CD4-positive, alpha-beta T cell (primary cell): ENCODE results near the gene CDH4. TPM values are rescaled to one million over a fixed set of nuclear protein-coding genes. Genes with fewer than 3 reads are reported as not detected.

Experiments used
- ATAC-seq: fragments of 200-7000 bp; cut with Tn5 transposase; one replicate; pipeline ENCODE4 v1.10.0; 2022; ENCODE audit warnings: mild to moderate bottlenecking; ENCODE audit not compliant: poor library complexity
- CTCF ChIA-PET: fragments of 350-600 bp; sonication (Branson Sonifier 250); formaldehyde crosslinking; loops from one replicate; lab custom pipeline; 2021; ENCODE audit warnings: antibody characterized with exemption, inconsistent platforms; lab: Charles Lee
- POLR2A ChIA-PET: fragments of 350-600 bp; sonication (Branson Sonifier 250); formaldehyde crosslinking; loops from one replicate; lab custom pipeline; 2021; ENCODE audit warnings: antibody characterized with exemption, inconsistent platforms; lab: Charles Lee
- DNase-seq, 14 experiments: peaks; one replicate each; pipeline ENCODE4 v3.0.0-alpha.2; 2013 to 2020; ENCODE audit warnings: mixed read lengths in 2 of 14
- H3K27ac ChIP-seq, 2 donors: one replicate each; pipeline versions ENCODE4 v1.5.1 to v1.7.0; 2013; ENCODE audit warnings: low read length in 2 of 2, low read depth in 1 of 2, mild to moderate bottlenecking in 1 of 2
- H3K27me3 ChIP-seq, 2 experiments: 1 replicate in 1 of 2; 2 replicates in 1 of 2; pipeline versions ENCODE4 v1.6.1 to v1.7.0; 2013; ENCODE audit warnings: low read length in 2 of 2, control low read depth in 1 of 2, mild to moderate bottlenecking in 1 of 2, moderate library complexity in 1 of 2; ENCODE audit not compliant: insufficient read depth in 2 of 2, control insufficient read depth in 1 of 2
- H3K36me3 ChIP-seq: one replicate; pipeline ENCODE4 v1.6.1; 2013; ENCODE audit warnings: low read length, control low read depth; ENCODE audit not compliant: insufficient read depth
- H3K4me1 ChIP-seq: one replicate; pipeline ENCODE4 v1.6.1; 2013; ENCODE audit warnings: low read length, control low read depth; ENCODE audit not compliant: insufficient read depth
- H3K4me3 ChIP-seq: one replicate; pipeline ENCODE4 v1.5.1; 2013; ENCODE audit warnings: mild to moderate bottlenecking, low read length, moderate library complexity
- H3K9me3 ChIP-seq, 2 experiments: 1 replicate in 1 of 2; 2 replicates in 1 of 2; pipeline versions ENCODE4 v1.6.1 to v1.7.0; 2013; ENCODE audit warnings: low read length in 2 of 2, mild to moderate bottlenecking in 2 of 2, control low read depth in 1 of 2, moderate library complexity in 1 of 2; ENCODE audit not compliant: control insufficient read depth in 1 of 2, insufficient read depth in 1 of 2
- H3K27ac Mint-ChIP-seq: one replicate; pipeline ENCODE4 v1.8.0; 2020; ENCODE audit warnings: mixed read lengths
- H3K27me3 Mint-ChIP-seq: one replicate; pipeline ENCODE4 v1.8.0; 2021; ENCODE audit warnings: mixed read lengths
- H3K36me3 Mint-ChIP-seq: one replicate; pipeline ENCODE4 v1.8.0; 2021; ENCODE audit warnings: low read depth, mixed read lengths
- H3K4me1 Mint-ChIP-seq: one replicate; pipeline ENCODE4 v1.8.0; 2021; ENCODE audit warnings: low read depth, mixed read lengths
- H3K4me3 Mint-ChIP-seq: one replicate; pipeline ENCODE4 v1.8.0; 2020; ENCODE audit warnings: mild to moderate bottlenecking, mixed read lengths
- H3K9me3 Mint-ChIP-seq: one replicate; pipeline ENCODE4 v1.8.0; 2020; ENCODE audit warnings: mixed read lengths
- intact Hi-C, 2 experiments: fragments of 100-400 bp; cut with DNase I in 1 of 2; cut with micrococcal nuclease in 1 of 2; formaldehyde crosslinking; loops; one replicate each; pipeline versions ENCODE4 v1.15.1 to v1.9.0; 2023 to 2025; cut with DNase I, micrococcal nuclease
- total RNA-seq, 174 experiments: library from RNA in 2 of 174; stranded (reverse) in 2 of 174; gene quantifications; one replicate each; pipeline ENCODE4 v1.2.3 and lab custom pipeline; 2021 to 2026
- TF ChIP-seq, protein P1 (sequence below): fragments of 200-600 bp; IDR thresholded peaks from one replicate; pipeline ENCODE4 v1.8.0; 2022; ENCODE audit warnings: antibody characterized with exemption, mild to moderate bottlenecking

Gene CDH4
- total RNA-seq, 2 experiments from 2014 or later = 0.11 TPM

GRCh38 chr20:61535536-61535935, 283.5 kb downstream of the CDH4 start:
- CTCF ChIA-PET = no interaction called here
- H3K27ac Mint-ChIP-seq = no peak overlapping the region
- Histone ChIP-seq H3K36me3 (no peaks in the 10 kb centered on the region), H3K9me3 (peaks cover 0 to 28% of the 10 kb centered on the region in 2 experiments), H3K4me1 (no peaks in the 10 kb centered on the region), H3K27ac (no peak overlapping the region), H3K4me3 (no peak overlapping the region), H3K27me3 (no peaks in the 10 kb centered on the region)
- POLR2A ChIA-PET = no interaction called here
- H3K27me3 Mint-ChIP-seq = no peaks in the 10 kb centered on the region
- H3K36me3 Mint-ChIP-seq = no peaks in the 10 kb centered on the region
- H3K4me3 Mint-ChIP-seq = no peak overlapping the region
- H3K4me1 Mint-ChIP-seq = no peaks in the 10 kb centered on the region
- ATAC-seq (no peak), DNase-seq (no peak)
- intact Hi-C loops = no loop called here
- no peaks in the 10 kb centered on the region for H3K9me3 Mint-ChIP-seq
- TF ChIP-seq, protein P1, sequence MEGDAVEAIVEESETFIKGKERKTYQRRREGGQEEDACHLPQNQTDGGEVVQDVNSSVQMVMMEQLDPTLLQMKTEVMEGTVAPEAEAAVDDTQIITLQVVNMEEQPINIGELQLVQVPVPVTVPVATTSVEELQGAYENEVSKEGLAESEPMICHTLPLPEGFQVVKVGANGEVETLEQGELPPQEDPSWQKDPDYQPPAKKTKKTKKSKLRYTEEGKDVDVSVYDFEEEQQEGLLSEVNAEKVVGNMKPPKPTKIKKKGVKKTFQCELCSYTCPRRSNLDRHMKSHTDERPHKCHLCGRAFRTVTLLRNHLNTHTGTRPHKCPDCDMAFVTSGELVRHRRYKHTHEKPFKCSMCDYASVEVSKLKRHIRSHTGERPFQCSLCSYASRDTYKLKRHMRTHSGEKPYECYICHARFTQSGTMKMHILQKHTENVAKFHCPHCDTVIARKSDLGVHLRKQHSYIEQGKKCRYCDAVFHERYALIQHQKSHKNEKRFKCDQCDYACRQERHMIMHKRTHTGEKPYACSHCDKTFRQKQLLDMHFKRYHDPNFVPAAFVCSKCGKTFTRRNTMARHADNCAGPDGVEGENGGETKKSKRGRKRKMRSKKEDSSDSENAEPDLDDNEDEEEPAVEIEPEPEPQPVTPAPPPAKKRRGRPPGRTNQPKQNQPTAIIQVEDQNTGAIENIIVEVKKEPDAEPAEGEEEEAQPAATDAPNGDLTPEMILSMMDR = no peak

DNA sequence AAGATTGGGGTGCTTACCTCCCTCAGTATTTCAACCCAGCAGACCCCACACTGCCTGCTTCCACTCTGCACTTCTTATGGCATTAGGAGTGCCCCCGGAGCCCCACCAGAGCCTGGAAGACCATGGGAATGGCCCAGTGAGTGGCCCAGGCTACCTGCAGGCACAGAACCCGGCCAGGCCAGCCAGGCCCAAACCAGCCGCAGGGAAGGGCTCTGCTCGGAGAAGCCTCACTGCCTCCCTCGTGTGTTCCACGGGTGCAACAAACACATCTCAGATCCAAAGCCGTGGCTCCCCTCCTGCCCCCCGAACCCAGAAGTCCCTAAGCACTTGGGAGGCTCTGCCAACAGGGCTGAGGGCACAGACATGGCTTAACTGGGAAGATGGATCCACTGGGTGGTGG, 283.9 kb downstream of the CDH4 start:
- no peaks in the 10 kb centered on the region for H3K4me1 Mint-ChIP-seq
- Histone ChIP-seq H3K36me3 (no peaks in the 10 kb centered on the region), H3K27ac (no peak overlapping the region), H3K4me3 (no peak overlapping the region), H3K27me3 (no peaks in the 10 kb centered on the region), H3K9me3 (peaks cover 0 to 27% of the 10 kb centered on the region in 2 experiments), H3K4me1 (no peaks in the 10 kb centered on the region)
- no peak overlapping the region for H3K27ac Mint-ChIP-seq
- POLR2A ChIA-PET = no interaction called here
- DNase-seq (no peak), ATAC-seq (no peak)
- TF ChIP-seq, protein P1 = no peak
- H3K4me3 Mint-ChIP-seq = no peak overlapping the region
- H3K36me3 Mint-ChIP-seq = no peaks in the 10 kb centered on the region
- no peaks in the 10 kb centered on the region for H3K9me3 Mint-ChIP-seq
- no peaks in the 10 kb centered on the region for H3K27me3 Mint-ChIP-seq
- intact Hi-C loops = no loop called here
- CTCF ChIA-PET = no interaction called here

DNA sequence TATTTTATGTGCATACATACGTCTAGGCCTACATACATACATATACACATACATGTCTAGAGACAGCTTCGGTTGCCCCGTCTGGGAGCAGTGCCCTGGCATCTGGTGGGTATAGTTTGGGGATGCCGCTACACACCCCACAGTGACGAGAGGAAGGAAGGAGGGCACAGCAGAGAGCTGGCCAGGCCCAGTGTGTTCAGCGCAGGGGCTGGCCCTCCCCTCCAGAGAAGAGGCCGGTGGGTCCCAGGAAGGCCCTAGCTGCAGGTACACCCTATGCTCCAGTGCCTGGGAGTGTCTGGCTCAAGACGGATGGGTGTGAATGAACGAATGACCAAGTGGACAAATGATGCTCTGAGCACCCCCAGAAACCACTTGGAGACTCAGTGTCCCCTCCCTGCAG, 284.6 kb downstream of the CDH4 start:
- Histone ChIP-seq H3K27me3 (no peaks in the 10 kb centered on the region), H3K36me3 (no peaks in the 10 kb centered on the region), H3K4me3 (no peak overlapping the region), H3K4me1 (no peaks in the 10 kb centered on the region), H3K9me3 (peaks cover 0 to 24% of the 10 kb centered on the region in 2 experiments), H3K27ac (no peak overlapping the region)
- Mint-ChIP-seq H3K36me3 (no peaks in the 10 kb centered on the region), H3K27ac (no peak overlapping the region), H3K4me1 (no peaks in the 10 kb centered on the region), H3K4me3 (no peak overlapping the region), H3K27me3 (no peaks in the 10 kb centered on the region), H3K9me3 (no peaks in the 10 kb centered on the region)
- ChIA-PET CTCF (no interaction called here), POLR2A (no interaction called here)
- TF ChIP-seq, protein P1 = no peak
- no peak for DNase-seq
- no peak for ATAC-seq
- intact Hi-C loops = no loop called here
